ENCODE results near the gene RAC2.
"Not testable (repeated sequence)": the region's sequence is repeated elsewhere in the genome, so short reads cannot be mapped to it uniquely, and the experiment has no call there.

The RAC2 gene

DNA sequence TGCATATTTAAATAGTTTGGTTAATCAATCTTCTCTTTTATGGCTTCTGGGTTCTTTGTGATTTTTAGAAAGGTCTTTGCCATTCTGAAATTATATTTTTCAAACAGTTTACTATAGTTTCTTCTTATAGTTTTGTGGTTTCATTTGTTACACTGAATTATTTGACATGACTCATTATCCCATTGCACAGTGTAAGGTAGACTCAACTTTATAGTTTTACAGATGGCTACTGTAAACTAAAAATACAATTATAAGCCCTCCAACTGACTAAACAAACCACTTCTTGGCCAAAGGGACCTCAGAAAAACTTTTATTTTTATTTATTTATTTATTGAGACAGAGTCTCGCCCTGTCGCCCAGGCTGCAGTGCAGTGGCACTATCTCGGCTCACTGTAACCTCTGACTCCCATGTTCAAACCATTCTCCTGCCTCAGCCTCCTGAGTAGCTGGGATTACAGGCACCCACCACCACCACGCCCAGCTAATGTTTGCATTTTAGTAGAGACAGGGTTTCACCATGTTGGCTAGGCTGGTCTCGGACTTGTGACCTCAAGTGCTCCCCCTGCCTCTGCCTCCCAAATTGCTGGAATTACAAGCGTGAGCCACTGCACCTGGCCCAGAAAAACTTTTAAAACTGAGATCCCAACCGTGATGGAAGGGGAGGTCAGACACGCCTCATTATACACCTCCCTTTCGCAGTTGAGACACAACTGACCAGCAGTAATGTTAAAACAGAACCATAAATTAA, 14.1 kb upstream of the RAC2 start:
- H3K27me3 ChIP-seq (ENCODE audit: control insufficient read depth in 1 of 2, insufficient read depth in 2 of 2, low read length in 2 of 2), result peaks cover 10 to 20% of the 10 kb centered on the region in 2 donors
- H3K4me3 ChIP-seq (ENCODE audit: low read depth in 1 of 2, low read length in 2 of 2), result no peak overlapping the region
- H3K9ac ChIP-seq (ENCODE audit: low read depth in 1 of 2, low read length in 2 of 2), result no peak overlapping the region
- no peaks in the 10 kb centered on the region for H3K9me3 ChIP-seq (ENCODE audit: control insufficient read depth in 1 of 2, low read length in 2 of 2)
- peaks cover 12 to 14% of the 10 kb centered on the region in 2 donors for H3K4me1 ChIP-seq (ENCODE audit: control insufficient read depth in 1 of 2, insufficient read depth in 2 of 2, low read length in 2 of 2)
- H3K36me3 ChIP-seq (ENCODE audit: control insufficient read depth in 1 of 2, insufficient read depth in 2 of 2, low read length in 2 of 2), result no peaks in the 10 kb centered on the region
- no peak overlapping the region for H3K27ac ChIP-seq (ENCODE audit: low read depth, low read length)

GRCh38 chr22:37256075-37256726, 12.1 kb upstream of the RAC2 start:
- H3K9ac ChIP-seq (ENCODE audit: low read depth in 1 of 2, low read length in 2 of 2), result no peak overlapping the region
- H3K4me3 ChIP-seq (ENCODE audit: low read depth in 1 of 2, low read length in 2 of 2), result no peak overlapping the region
- H3K36me3 ChIP-seq (ENCODE audit: control insufficient read depth in 1 of 2, insufficient read depth in 2 of 2, low read length in 2 of 2), result no peaks in the 10 kb centered on the region
- H3K27ac ChIP-seq (ENCODE audit: low read depth, low read length), result no peak overlapping the region
- peaks cover 5 to 9% of the 10 kb centered on the region in 2 donors for H3K27me3 ChIP-seq (ENCODE audit: control insufficient read depth in 1 of 2, insufficient read depth in 2 of 2, low read length in 2 of 2)
- H3K9me3 ChIP-seq (ENCODE audit: control insufficient read depth in 1 of 2, low read length in 2 of 2), result no peaks in the 10 kb centered on the region
- peaks cover 12 to 14% of the 10 kb centered on the region in 2 donors for H3K4me1 ChIP-seq (ENCODE audit: control insufficient read depth in 1 of 2, insufficient read depth in 2 of 2, low read length in 2 of 2)

- Histone ChIP-seq H3K9ac (ENCODE audit: low read depth in 1 of 2, low read length in 2 of 2) (no peak overlapping the region), H3K4me1 (ENCODE audit: control insufficient read depth in 1 of 2, insufficient read depth in 2 of 2, low read length in 2 of 2) (peaks cover 12 to 14% of the 10 kb centered on the region in 2 donors), H3K27me3 (ENCODE audit: control insufficient read depth in 1 of 2, insufficient read depth in 2 of 2, low read length in 2 of 2) (peaks cover 5 to 8% of the 10 kb centered on the region in 2 donors), H3K27ac (ENCODE audit: low read depth, low read length) (no peak overlapping the region), H3K36me3 (ENCODE audit: control insufficient read depth in 1 of 2, insufficient read depth in 2 of 2, low read length in 2 of 2) (no peaks in the 10 kb centered on the region), H3K4me3 (ENCODE audit: low read depth in 1 of 2, low read length in 2 of 2) (no peak overlapping the region), H3K9me3 (ENCODE audit: control insufficient read depth in 1 of 2, low read length in 2 of 2) (no peaks in the 10 kb centered on the region)
These were observed 11.5 kb upstream of the RAC2 start for GRCh38 chr22:37255558-37256006.

GRCh38 chr22:37254867-37255233, 10.8 kb upstream of the RAC2 start:
- H3K4me1 ChIP-seq (ENCODE audit: control insufficient read depth in 1 of 2, insufficient read depth in 2 of 2, low read length in 2 of 2), result peaks cover 12 to 14% of the 10 kb centered on the region in 2 donors
- H3K27me3 ChIP-seq (ENCODE audit: control insufficient read depth in 1 of 2, insufficient read depth in 2 of 2, low read length in 2 of 2), result peaks cover 3 to 4% of the 10 kb centered on the region in 2 donors
- H3K4me3 ChIP-seq (ENCODE audit: low read depth in 1 of 2, low read length in 2 of 2), result no peak overlapping the region
- H3K9me3 ChIP-seq (ENCODE audit: control insufficient read depth in 1 of 2, low read length in 2 of 2), result no peaks in the 10 kb centered on the region
- no peak overlapping the region for H3K9ac ChIP-seq (ENCODE audit: low read depth in 1 of 2, low read length in 2 of 2)
- H3K36me3 ChIP-seq (ENCODE audit: control insufficient read depth in 1 of 2, insufficient read depth in 2 of 2, low read length in 2 of 2), result no peaks in the 10 kb centered on the region
- H3K27ac ChIP-seq (ENCODE audit: low read depth, low read length), result no peak overlapping the region

- no peak overlapping the region for H3K27ac ChIP-seq (ENCODE audit: low read depth, low read length)
- peaks cover 0 to 3% of the 10 kb centered on the region in 2 donors for H3K27me3 ChIP-seq (ENCODE audit: control insufficient read depth in 1 of 2, insufficient read depth in 2 of 2, low read length in 2 of 2)
- no peaks in the 10 kb centered on the region for H3K9me3 ChIP-seq (ENCODE audit: control insufficient read depth in 1 of 2, low read length in 2 of 2)
- H3K4me1 ChIP-seq (ENCODE audit: control insufficient read depth in 1 of 2, insufficient read depth in 2 of 2, low read length in 2 of 2), result peaks cover 7 to 11% of the 10 kb centered on the region in 2 donors
- no peak overlapping the region for H3K4me3 ChIP-seq (ENCODE audit: low read depth in 1 of 2, low read length in 2 of 2)
- no peak overlapping the region for H3K9ac ChIP-seq (ENCODE audit: low read depth in 1 of 2, low read length in 2 of 2)
- no peaks in the 10 kb centered on the region for H3K36me3 ChIP-seq (ENCODE audit: control insufficient read depth in 1 of 2, insufficient read depth in 2 of 2, low read length in 2 of 2)
These were observed 10.3 kb upstream of the RAC2 start for GRCh38 chr22:37254209-37254866.

DNA sequence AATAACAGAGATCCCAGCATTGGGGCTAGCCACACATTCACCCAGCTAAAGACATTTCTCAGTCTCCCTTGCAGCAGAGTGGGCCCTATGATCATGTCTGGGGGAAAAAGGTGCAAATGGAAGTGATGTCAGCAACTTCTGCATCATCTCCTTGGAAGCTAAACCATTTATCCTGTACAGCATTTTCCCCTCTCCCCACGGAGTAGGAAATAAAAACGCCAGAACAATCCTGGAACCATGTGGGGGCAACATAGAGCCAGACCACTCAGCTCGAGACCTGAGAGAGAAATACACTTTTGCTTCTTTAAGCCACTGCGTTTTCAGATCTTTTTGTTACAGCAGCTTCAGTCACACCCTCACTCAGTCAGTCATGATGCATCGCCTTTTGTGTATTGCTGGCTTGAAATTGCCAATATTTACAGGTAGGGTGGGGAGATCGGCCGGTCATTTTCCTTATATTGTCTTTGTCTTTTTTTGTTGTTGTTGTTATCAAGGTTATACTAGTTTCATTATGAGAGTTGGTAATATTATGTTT, 9.1 kb upstream of the RAC2 start:
- H3K27me3 ChIP-seq (ENCODE audit: control insufficient read depth in 1 of 2, insufficient read depth in 2 of 2, low read length in 2 of 2), result peaks cover 0 to 3% of the 10 kb centered on the region in 2 donors
- no peaks in the 10 kb centered on the region for H3K36me3 ChIP-seq (ENCODE audit: control insufficient read depth in 1 of 2, insufficient read depth in 2 of 2, low read length in 2 of 2)
- no peak overlapping the region for H3K9ac ChIP-seq (ENCODE audit: low read depth in 1 of 2, low read length in 2 of 2)
- no peaks in the 10 kb centered on the region for H3K4me1 ChIP-seq (ENCODE audit: control insufficient read depth in 1 of 2, insufficient read depth in 2 of 2, low read length in 2 of 2)
- H3K4me3 ChIP-seq (ENCODE audit: low read depth in 1 of 2, low read length in 2 of 2), result no peak overlapping the region
- H3K27ac ChIP-seq (ENCODE audit: low read depth, low read length), result no peak overlapping the region
- no peaks in the 10 kb centered on the region for H3K9me3 ChIP-seq (ENCODE audit: control insufficient read depth in 1 of 2, low read length in 2 of 2)

DNA sequence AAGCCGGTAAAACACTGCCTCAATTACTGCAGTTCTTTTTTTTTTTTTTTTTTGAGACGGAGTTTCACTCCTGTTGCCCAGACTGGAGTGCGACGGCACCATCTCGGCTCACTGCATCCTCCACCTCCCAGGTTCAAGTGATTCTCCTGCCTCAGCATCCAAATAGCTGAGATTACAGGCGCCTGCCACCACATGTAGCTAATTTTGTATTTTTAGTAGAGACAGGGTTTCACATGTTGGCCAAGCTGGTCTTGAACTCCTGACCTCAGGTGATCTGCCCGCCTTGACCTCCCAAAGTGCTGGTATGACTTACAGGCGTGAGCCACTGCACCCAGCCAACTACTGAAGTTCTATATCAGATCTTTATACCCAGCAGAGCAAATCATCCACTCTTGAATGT, 7.8 kb upstream of the RAC2 start:
- H3K4me3 ChIP-seq (ENCODE audit: low read depth in 1 of 2, low read length in 2 of 2); H3K27me3 ChIP-seq (ENCODE audit: control insufficient read depth in 1 of 2, insufficient read depth in 2 of 2, low read length in 2 of 2); H3K9me3 ChIP-seq (ENCODE audit: control insufficient read depth in 1 of 2, low read length in 2 of 2); H3K27ac ChIP-seq (ENCODE audit: low read depth, low read length); H3K9ac ChIP-seq (ENCODE audit: low read depth in 1 of 2, low read length in 2 of 2); H3K4me1 ChIP-seq (ENCODE audit: control insufficient read depth in 1 of 2, insufficient read depth in 2 of 2, low read length in 2 of 2); H3K36me3 ChIP-seq (ENCODE audit: control insufficient read depth in 1 of 2, insufficient read depth in 2 of 2, low read length in 2 of 2): not testable (repeated sequence)

- Histone ChIP-seq H3K9me3 (ENCODE audit: control insufficient read depth in 1 of 2, low read length in 2 of 2) (no peaks in the 10 kb centered on the region), H3K4me3 (ENCODE audit: low read depth in 1 of 2, low read length in 2 of 2) (no peak overlapping the region), H3K36me3 (ENCODE audit: control insufficient read depth in 1 of 2, insufficient read depth in 2 of 2, low read length in 2 of 2) (no peaks in the 10 kb centered on the region), H3K27me3 (ENCODE audit: control insufficient read depth in 1 of 2, insufficient read depth in 2 of 2, low read length in 2 of 2) (no peaks in the 10 kb centered on the region), H3K4me1 (ENCODE audit: control insufficient read depth in 1 of 2, insufficient read depth in 2 of 2, low read length in 2 of 2) (peaks cover 0 to 4% of the 10 kb centered on the region in 2 donors), H3K9ac (ENCODE audit: low read depth in 1 of 2, low read length in 2 of 2) (no peak overlapping the region), H3K27ac (ENCODE audit: low read depth, low read length) (no peak overlapping the region)
These were observed 5.9 kb upstream of the RAC2 start for GRCh38 chr22:37249986-37250385.

DNA sequence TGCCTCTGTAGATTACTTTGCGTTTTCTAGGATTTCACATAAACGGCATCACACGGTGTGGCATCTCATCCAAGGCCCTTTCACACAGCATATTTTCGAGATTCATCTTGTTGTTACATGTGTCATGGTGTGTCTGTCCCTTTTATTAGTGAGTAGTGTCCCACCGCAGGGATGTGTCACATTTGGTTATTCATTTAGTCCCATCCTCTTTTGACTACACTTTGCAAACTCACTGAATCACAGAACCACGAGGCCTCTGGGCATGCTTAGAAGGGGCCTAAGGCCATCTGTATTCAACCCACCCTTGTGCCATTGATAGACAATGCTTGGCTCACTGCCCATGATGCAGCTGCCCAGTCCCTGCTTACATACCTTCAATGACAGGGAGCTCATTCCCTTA, 4.2 kb upstream of the RAC2 start:
- no peak overlapping the region for H3K9ac ChIP-seq (ENCODE audit: low read depth in 1 of 2, low read length in 2 of 2)
- H3K4me1 ChIP-seq (ENCODE audit: control insufficient read depth in 1 of 2, insufficient read depth in 2 of 2, low read length in 2 of 2), result peaks cover 10 to 18% of the 10 kb centered on the region in 2 donors
- no peak overlapping the region for H3K27ac ChIP-seq (ENCODE audit: low read depth, low read length)
- H3K4me3 ChIP-seq (ENCODE audit: low read depth in 1 of 2, low read length in 2 of 2), result no peak overlapping the region
- H3K27me3 ChIP-seq (ENCODE audit: control insufficient read depth in 1 of 2, insufficient read depth in 2 of 2, low read length in 2 of 2), result no peaks in the 10 kb centered on the region
- H3K36me3 ChIP-seq (ENCODE audit: control insufficient read depth in 1 of 2, insufficient read depth in 2 of 2, low read length in 2 of 2), result no peaks in the 10 kb centered on the region
- H3K9me3 ChIP-seq (ENCODE audit: control insufficient read depth in 1 of 2, low read length in 2 of 2), result no peaks in the 10 kb centered on the region

DNA sequence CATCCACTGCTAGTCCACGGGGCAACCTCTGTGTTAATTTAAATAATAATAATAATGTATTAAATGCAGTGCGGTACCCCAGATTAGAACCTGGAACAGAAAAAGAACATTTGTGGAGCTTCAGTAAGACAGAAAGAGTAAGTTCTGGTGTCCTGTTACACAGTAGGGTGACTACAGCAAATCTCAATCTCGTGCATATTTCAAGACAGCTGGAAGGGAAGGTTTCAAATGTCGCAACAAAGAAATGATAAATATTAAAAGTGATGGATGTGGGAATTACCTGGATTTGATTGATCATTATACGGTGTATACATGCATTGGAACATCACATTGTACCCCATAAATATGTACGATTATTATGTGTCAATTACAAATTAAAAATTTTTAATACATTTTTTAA, 1.7 kb upstream of the RAC2 start:
- H3K4me1 ChIP-seq (ENCODE audit: control insufficient read depth in 1 of 2, insufficient read depth in 2 of 2, low read length in 2 of 2), result peaks cover 14 to 38% of the 10 kb centered on the region in 2 donors
- H3K9ac ChIP-seq (ENCODE audit: low read depth in 1 of 2, low read length in 2 of 2), result no peak overlapping the region
- H3K27ac ChIP-seq (ENCODE audit: low read depth, low read length), result no peak overlapping the region
- no peak overlapping the region for H3K4me3 ChIP-seq (ENCODE audit: low read depth in 1 of 2, low read length in 2 of 2)
- no peaks in the 10 kb centered on the region for H3K9me3 ChIP-seq (ENCODE audit: control insufficient read depth in 1 of 2, low read length in 2 of 2)
- H3K27me3 ChIP-seq (ENCODE audit: control insufficient read depth in 1 of 2, insufficient read depth in 2 of 2, low read length in 2 of 2), result no peaks in the 10 kb centered on the region
- H3K36me3 ChIP-seq (ENCODE audit: control insufficient read depth in 1 of 2, insufficient read depth in 2 of 2, low read length in 2 of 2), result peaks cover 0 to 4% of the 10 kb centered on the region in 2 donors

Data from duodenal mucosa (tissue), 2 donors.